ENCODE measurements around the gene DNAH5. TPM values are rescaled to one million over a fixed set of nuclear protein-coding genes. Genes with fewer than 3 reads are reported as not detected.

Gene DNAH5
- total RNA-seq, 2 experiments from 2014 or later, result not detected

GRCh38 chr5:13926731-13927130 is 17.8 kb downstream of the DNAH5 start:
- Mint-ChIP-seq H3K27me3 (no peaks in the 10 kb centered on the region), H3K9me3 (peaks cover 3% of the 10 kb centered on the region), H3K4me3 (no peak overlapping the region), H3K36me3 (ENCODE audit: low read depth) (no peaks in the 10 kb centered on the region), H3K27ac (no peak overlapping the region), H3K4me1 (ENCODE audit: low read depth) (no peaks in the 10 kb centered on the region)
- Histone ChIP-seq H3K27me3 (ENCODE audit: control insufficient read depth in 1 of 2, insufficient read depth in 2 of 2, low read length in 2 of 2) (no peaks in the 10 kb centered on the region), H3K27ac (ENCODE audit: low read depth in 1 of 2, low read length in 2 of 2) (no peak overlapping the region), H3K4me1 (ENCODE audit: insufficient read depth, low read length) (no peaks in the 10 kb centered on the region), H3K9me3 (ENCODE audit: control insufficient read depth in 1 of 2, insufficient read depth in 1 of 2, low read length in 2 of 2) (peaks cover 0 to 15% of the 10 kb centered on the region in 2 experiments), H3K4me3 (ENCODE audit: low read length) (no peak overlapping the region), H3K36me3 (ENCODE audit: insufficient read depth, low read length) (no peaks in the 10 kb centered on the region)
- intact Hi-C loops (cut with DNase I, micrococcal nuclease), result no loop called here
- no peak for TF ChIP-seq CTCF (IDR thresholded peaks at IDR 0.05)
- DNase-seq, result no peak
- ChIA-PET POLR2A (no interaction called here), CTCF (no interaction called here)
- ATAC-seq (ENCODE audit: poor library complexity), result no peak

- ChIA-PET POLR2A (no interaction called here), CTCF (no interaction called here)
- no peak overlapping the region for H3K27ac Mint-ChIP-seq
- H3K27me3 ChIP-seq (ENCODE audit: control insufficient read depth in 1 of 2, insufficient read depth in 2 of 2, low read length in 2 of 2), result no peaks in the 10 kb centered on the region
- H3K4me1 Mint-ChIP-seq (ENCODE audit: low read depth), result no peaks in the 10 kb centered on the region
- H3K4me3 ChIP-seq (ENCODE audit: low read length), result no peak overlapping the region
- peaks cover 0 to 19% of the 10 kb centered on the region in 2 experiments for H3K9me3 ChIP-seq (ENCODE audit: control insufficient read depth in 1 of 2, insufficient read depth in 1 of 2, low read length in 2 of 2)
- H3K36me3 Mint-ChIP-seq (ENCODE audit: low read depth), result no peaks in the 10 kb centered on the region
- H3K27ac ChIP-seq (ENCODE audit: low read depth in 1 of 2, low read length in 2 of 2), result no peak overlapping the region
- H3K36me3 ChIP-seq (ENCODE audit: insufficient read depth, low read length), result no peaks in the 10 kb centered on the region
- H3K4me1 ChIP-seq (ENCODE audit: insufficient read depth, low read length), result no peaks in the 10 kb centered on the region
- ATAC-seq (ENCODE audit: poor library complexity) (no peak), DNase-seq (no peak)
- no peak overlapping the region for H3K4me3 Mint-ChIP-seq
- H3K27me3 Mint-ChIP-seq, result no peaks in the 10 kb centered on the region
- peaks cover 5% of the 10 kb centered on the region for H3K9me3 Mint-ChIP-seq
- TF ChIP-seq CTCF (IDR thresholded peaks at IDR 0.05), result no peak
- intact Hi-C loops (cut with DNase I, micrococcal nuclease), result no loop called here
Measured at GRCh38 chr5:13921578-13921977, 22.9 kb downstream of the DNAH5 start.

GRCh38 chr5:13919786-13920185 is 24.7 kb downstream of the DNAH5 start:
- Mint-ChIP-seq H3K9me3 (peaks cover 5% of the 10 kb centered on the region), H3K27me3 (no peaks in the 10 kb centered on the region), H3K36me3 (ENCODE audit: low read depth) (no peaks in the 10 kb centered on the region), H3K4me3 (no peak overlapping the region), H3K27ac (no peak overlapping the region), H3K4me1 (ENCODE audit: low read depth) (no peaks in the 10 kb centered on the region)
- ChIA-PET POLR2A (no interaction called here), CTCF (no interaction called here)
- Histone ChIP-seq H3K9me3 (ENCODE audit: control insufficient read depth in 1 of 2, insufficient read depth in 1 of 2, low read length in 2 of 2) (peaks cover 0 to 19% of the 10 kb centered on the region in 2 experiments), H3K27me3 (ENCODE audit: control insufficient read depth in 1 of 2, insufficient read depth in 2 of 2, low read length in 2 of 2) (no peaks in the 10 kb centered on the region), H3K36me3 (ENCODE audit: insufficient read depth, low read length) (no peaks in the 10 kb centered on the region), H3K27ac (ENCODE audit: low read depth in 1 of 2, low read length in 2 of 2) (no peak overlapping the region), H3K4me3 (ENCODE audit: low read length) (no peak overlapping the region), H3K4me1 (ENCODE audit: insufficient read depth, low read length) (no peaks in the 10 kb centered on the region)
- intact Hi-C loops (cut with DNase I, micrococcal nuclease), result no loop called here
- ATAC-seq (ENCODE audit: poor library complexity) (no peak), DNase-seq (no peak)
- no peak for TF ChIP-seq CTCF (IDR thresholded peaks at IDR 0.05)
